HepG2 (cell line): ENCODE results near the gene WDR7. TPM values are rescaled to one million over a fixed set of nuclear protein-coding genes. Genes with fewer than 3 reads are reported as not detected.

Experiments
- EEA1 ChIP-seq: sonication (generic); formaldehyde crosslinking; IDR thresholded peaks from 2 replicates; pipeline ENCODE4 v1.5.1; 2020; ENCODE audit warnings: mild to moderate bottlenecking, missing genetic modification reagents, borderline replicate concordance
- FIP1L1 ChIP-seq: fragments of 200-400 bp; formaldehyde crosslinking; IDR thresholded peaks from 2 replicates; pipeline ENCODE4 v1.6.1; 2018; ENCODE audit warnings: low read depth, mild to moderate bottlenecking, low read length, moderate library complexity, borderline replicate concordance; ENCODE audit not compliant: insufficient read depth
- FOSL2 ChIP-seq: sonication (generic); formaldehyde crosslinking; IDR thresholded peaks from 2 replicates; pipeline ENCODE4 v1.4.0; 2020; ENCODE audit warnings: missing genetic modification reagents
- HOMEZ ChIP-seq: IDR thresholded peaks from 2 replicates; pipeline ENCODE4 v1.6.1; 2016; ENCODE audit warnings: low read depth
- ZNF292 ChIP-seq: sonication (generic); formaldehyde crosslinking; IDR thresholded peaks from 2 replicates; pipeline ENCODE4 v1.8.1; 2022; ENCODE audit warnings: mild to moderate bottlenecking, low read depth, missing genetic modification reagents, borderline replicate concordance
- ZNF318 ChIP-seq: sonication (generic); formaldehyde crosslinking; IDR thresholded peaks from 2 replicates; pipeline ENCODE4 v1.4.0; 2020; ENCODE audit warnings: mild to moderate bottlenecking, missing genetic modification reagents
- ZNF629 ChIP-seq: sonication (generic); formaldehyde crosslinking; conservative IDR thresholded peaks from 2 replicates; pipeline ENCODE4 v1.5.0; 2020; ENCODE audit warnings: missing genetic modification reagents
- polyA plus RNA-seq, 8 experiments: library from polyadenylated mRNA; depleted of rRNA in 3 of 8; stranded (reverse) in 7 of 8; unstranded in 1 of 8; fragments of >200 nt; fragmentation: Illumina TruSeq in 4 of 8; extraction: Trizol in 4 of 8; gene quantifications; 2 replicates each; pipeline versions ENCODE4 v1.2.1 to v1.2.3, GENCODE V29; 2011 to 2016; ENCODE audit warnings: low read depth in 4 of 8, missing spikeins in 1 of 8, mixed read lengths in 1 of 8; ENCODE audit not compliant: insufficient read depth in 1 of 8
- total RNA-seq, 5 experiments: library from RNA; depleted of rRNA; stranded (reverse); fragments of >200 nt; fragmentation: Illumina TruSeq; extraction: Trizol; gene quantifications; 2 replicates each; pipeline ENCODE4 v1.2.3, GENCODE V29; 2016; ENCODE audit warnings: low read depth in 1 of 5
- TF ChIP-seq, protein P1 (sequence below): sonication (generic); formaldehyde crosslinking; IDR thresholded peaks from 2 replicates; pipeline ENCODE4 v1.5.0; 2020; ENCODE audit warnings: mild to moderate bottlenecking, missing genetic modification reagents, borderline replicate concordance
- TF ChIP-seq, protein P2 (sequence below): sonication (generic); formaldehyde crosslinking; IDR thresholded peaks from 2 replicates; pipeline ENCODE4 v1.5.0; 2020; ENCODE audit warnings: mild to moderate bottlenecking, missing genetic modification reagents, moderate library complexity

Gene WDR7
- total and polyA plus RNA-seq, 2 of the 13 experiments (the other 11 are each of a cell fraction or from before 2014, with no cell fraction given): 2.0 to 7.8 TPM

GRCh38 chr18:56709463-56709862 is 58.3 kb downstream of the WDR7 start (continued):
- TF ChIP-seq, protein P1, sequence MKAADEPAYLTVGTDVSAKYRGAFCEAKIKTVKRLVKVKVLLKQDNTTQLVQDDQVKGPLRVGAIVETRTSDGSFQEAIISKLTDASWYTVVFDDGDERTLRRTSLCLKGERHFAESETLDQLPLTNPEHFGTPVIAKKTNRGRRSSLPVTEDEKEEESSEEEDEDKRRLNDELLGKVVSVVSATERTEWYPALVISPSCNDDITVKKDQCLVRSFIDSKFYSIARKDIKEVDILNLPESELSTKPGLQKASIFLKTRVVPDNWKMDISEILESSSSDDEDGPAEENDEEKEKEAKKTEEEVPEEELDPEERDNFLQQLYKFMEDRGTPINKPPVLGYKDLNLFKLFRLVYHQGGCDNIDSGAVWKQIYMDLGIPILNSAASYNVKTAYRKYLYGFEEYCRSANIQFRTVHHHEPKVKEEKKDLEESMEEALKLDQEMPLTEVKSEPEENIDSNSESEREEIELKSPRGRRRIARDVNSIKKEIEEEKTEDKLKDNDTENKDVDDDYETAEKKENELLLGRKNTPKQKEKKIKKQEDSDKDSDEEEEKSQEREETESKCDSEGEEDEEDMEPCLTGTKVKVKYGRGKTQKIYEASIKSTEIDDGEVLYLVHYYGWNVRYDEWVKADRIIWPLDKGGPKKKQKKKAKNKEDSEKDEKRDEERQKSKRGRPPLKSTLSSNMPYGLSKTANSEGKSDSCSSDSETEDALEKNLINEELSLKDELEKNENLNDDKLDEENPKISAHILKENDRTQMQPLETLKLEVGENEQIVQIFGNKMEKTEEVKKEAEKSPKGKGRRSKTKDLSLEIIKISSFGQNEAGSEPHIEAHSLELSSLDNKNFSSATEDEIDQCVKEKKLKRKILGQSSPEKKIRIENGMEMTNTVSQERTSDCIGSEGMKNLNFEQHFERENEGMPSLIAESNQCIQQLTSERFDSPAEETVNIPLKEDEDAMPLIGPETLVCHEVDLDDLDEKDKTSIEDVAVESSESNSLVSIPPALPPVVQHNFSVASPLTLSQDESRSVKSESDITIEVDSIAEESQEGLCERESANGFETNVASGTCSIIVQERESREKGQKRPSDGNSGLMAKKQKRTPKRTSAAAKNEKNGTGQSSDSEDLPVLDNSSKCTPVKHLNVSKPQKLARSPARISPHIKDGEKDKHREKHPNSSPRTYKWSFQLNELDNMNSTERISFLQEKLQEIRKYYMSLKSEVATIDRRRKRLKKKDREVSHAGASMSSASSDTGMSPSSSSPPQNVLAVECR: no peak
- TF ChIP-seq EEA1: no peak
- TF ChIP-seq ZNF318 (CRISPR knock-in tag): no peak
- TF ChIP-seq, protein P2, sequence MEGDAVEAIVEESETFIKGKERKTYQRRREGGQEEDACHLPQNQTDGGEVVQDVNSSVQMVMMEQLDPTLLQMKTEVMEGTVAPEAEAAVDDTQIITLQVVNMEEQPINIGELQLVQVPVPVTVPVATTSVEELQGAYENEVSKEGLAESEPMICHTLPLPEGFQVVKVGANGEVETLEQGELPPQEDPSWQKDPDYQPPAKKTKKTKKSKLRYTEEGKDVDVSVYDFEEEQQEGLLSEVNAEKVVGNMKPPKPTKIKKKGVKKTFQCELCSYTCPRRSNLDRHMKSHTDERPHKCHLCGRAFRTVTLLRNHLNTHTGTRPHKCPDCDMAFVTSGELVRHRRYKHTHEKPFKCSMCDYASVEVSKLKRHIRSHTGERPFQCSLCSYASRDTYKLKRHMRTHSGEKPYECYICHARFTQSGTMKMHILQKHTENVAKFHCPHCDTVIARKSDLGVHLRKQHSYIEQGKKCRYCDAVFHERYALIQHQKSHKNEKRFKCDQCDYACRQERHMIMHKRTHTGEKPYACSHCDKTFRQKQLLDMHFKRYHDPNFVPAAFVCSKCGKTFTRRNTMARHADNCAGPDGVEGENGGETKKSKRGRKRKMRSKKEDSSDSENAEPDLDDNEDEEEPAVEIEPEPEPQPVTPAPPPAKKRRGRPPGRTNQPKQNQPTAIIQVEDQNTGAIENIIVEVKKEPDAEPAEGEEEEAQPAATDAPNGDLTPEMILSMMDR (CRISPR knock-in tag): peak; percentile 25; the same call in 1 of the 2 replicates
- no peak for TF ChIP-seq ZNF292 (CRISPR knock-in tag)
- peak; percentile 66 for TF ChIP-seq FOSL2 (CRISPR knock-in tag)
- TF ChIP-seq FIP1L1: no peak
- TF ChIP-seq ZNF629 (CRISPR knock-in tag): no peak
- peak; percentile 41; the same call in 1 of the 2 replicates for TF ChIP-seq HOMEZ
